Lower leg skin (tissue), 3 donors: ENCODE data around the gene EEF1G.

ENCODE experiments used
- CTCF ChIP-seq, 3 donors: fragments of 450-650 bp; IDR thresholded peaks; one replicate each; pipeline ENCODE4 v1.5.1; 2016; ENCODE audit warnings: antibody characterized with exemption in 3 of 3, mild to moderate bottlenecking in 3 of 3, moderate library complexity in 2 of 3
- POLR2A ChIP-seq, 2 donors: fragments of 450-650 bp; IDR thresholded peaks; one replicate each; pipeline ENCODE4 v1.6.1; 2016 to 2017; ENCODE audit warnings: antibody characterized with exemption in 2 of 2, mild to moderate bottlenecking in 1 of 2, moderate library complexity in 1 of 2

- TF ChIP-seq POLR2A (IDR thresholded peaks at IDR 0.05) = no peak
- TF ChIP-seq CTCF (IDR thresholded peaks at IDR 0.05) = no peak
Measured at GRCh38 chr11:62548545-62549335, 25.0 kb downstream of the EEF1G start.
